GM12878 (cell line): Measurements from ENCODE around the gene ANO2. TPM values are rescaled to one million over a fixed set of nuclear protein-coding genes. Genes with fewer than 3 reads are reported as not detected.

Experiments
- ATAC-seq: fragments of 200-7000 bp; cut with Tn5 transposase; 3 replicates; pipeline ENCODE4 v1.9.1; 2020; ENCODE audit warnings: mild to moderate bottlenecking, moderate library complexity
- BruUV-seq: library from RNA; stranded (reverse); fragments of 400-500 nt; replicated peaks from 2 replicates; lab custom pipeline; 2021; lab: Mats Ljungman, UMichigan
- CTCF ChIA-PET: fragments of 300-600 bp; sonication (Branson Sonifier 250); formaldehyde crosslinking; extraction: SDS; loops from one replicate; lab custom pipeline; 2021; ENCODE audit warnings: inconsistent platforms; lab: Yijun Ruan, JAX
- POLR2A ChIA-PET: fragments of 350-600 bp; formaldehyde crosslinking; extraction: SDS; loops from one replicate; lab custom pipeline; 2021; ENCODE audit warnings: inconsistent platforms; lab: Charles Lee
- RAD21 ChIA-PET: fragments of 300-600 bp; sonication (Branson Sonifier 250); formaldehyde crosslinking; loops from one replicate; lab custom pipeline; 2023; ENCODE audit warnings: antibody characterized with exemption; ENCODE audit not compliant: unreplicated experiment; lab: Charles Lee
- SMC1A ChIA-PET: fragments of 300-600 bp; sonication (Branson Sonifier 250); formaldehyde crosslinking; loops from one replicate; lab custom pipeline; 2023; ENCODE audit not compliant: unreplicated experiment, uncharacterized antibody; lab: Charles Lee
- DNase-seq: peaks from one replicate; pipeline ENCODE4 v3.0.0-alpha.2; 2011; ENCODE audit warnings: low read depth, low spot score
- FAIRE-seq: peaks from 3 replicates; lab custom pipeline; 2011; peaks lifted over from hg19 to GRCh38; lab: Jason Lieb, UNC
- H2AFZ ChIP-seq: 2 replicates; pipeline ENCODE4 v1.6.0; 2011; ENCODE audit warnings: low read depth, low read length, control low read depth; ENCODE audit not compliant: control insufficient read depth
- H3K27ac ChIP-seq: 2 replicates; pipeline ENCODE4 v1.5.1; 2011; ENCODE audit warnings: control low read depth; ENCODE audit not compliant: control insufficient read depth, insufficient read depth
- H3K27me3 ChIP-seq, 2 experiments: replicated peaks in 1 of 2; 2 replicates each; pipeline versions ENCODE4 v1.6.0 to v1.6.1; 2011; ENCODE audit warnings: low read length in 1 of 2; ENCODE audit not compliant: control insufficient read depth in 2 of 2, insufficient read depth in 2 of 2
- H3K36me3 ChIP-seq, 2 experiments: 2 replicates each; pipeline ENCODE4 v1.5.1; 2011; ENCODE audit warnings: low read length in 1 of 2; ENCODE audit not compliant: control insufficient read depth in 2 of 2, insufficient read depth in 2 of 2
- H3K4me1 ChIP-seq: 2 replicates; pipeline ENCODE4 v1.6.1; 2011; ENCODE audit warnings: mild to moderate bottlenecking, low read length, moderate library complexity, mixed read lengths; ENCODE audit not compliant: control insufficient read depth, insufficient read depth
- H3K4me2 ChIP-seq: 2 replicates; pipeline ENCODE4 v1.6.0; 2011; ENCODE audit warnings: control low read depth; ENCODE audit not compliant: control insufficient read depth, insufficient read depth
- H3K4me3 ChIP-seq: fragments of 200-600 bp; sonication (generic); 2 replicates; pipeline ENCODE4 v1.5.1; 2016
- H3K79me2 ChIP-seq: 2 replicates; pipeline ENCODE4 v1.6.0; 2011; ENCODE audit warnings: low read length; ENCODE audit not compliant: control insufficient read depth, insufficient read depth
- H3K9ac ChIP-seq: 2 replicates; pipeline ENCODE4 v1.8.0; 2011; ENCODE audit warnings: low read length, control low read depth, mixed read lengths; ENCODE audit not compliant: control insufficient read depth, insufficient read depth
- H3K9me3 ChIP-seq: replicated peaks from 3 replicates; pipeline ENCODE4 v1.5.1; 2011; ENCODE audit warnings: mild to moderate bottlenecking, low read length; ENCODE audit not compliant: control insufficient read depth, insufficient read depth
- H4K20me1 ChIP-seq: 2 replicates; pipeline ENCODE4 v1.6.0; 2011; ENCODE audit not compliant: control insufficient read depth, insufficient read depth
- ASH2L ChIP-seq: fragments of 300-600, 200-600 bp; sonication (generic); IDR thresholded peaks from 2 replicates; pipeline ENCODE4 v1.6.1; 2017; ENCODE audit warnings: low read depth, mild to moderate bottlenecking, borderline replicate concordance
- FOXM1 ChIP-seq: IDR thresholded peaks from 2 replicates; pipeline ENCODE4 v1.6.1; 2012; ENCODE audit warnings: low read depth, mild to moderate bottlenecking, inconsistent platforms, low read length, moderate library complexity
- HCFC1 ChIP-seq: fragments of 150-350 bp; IDR thresholded peaks from 2 replicates; pipeline ENCODE4 v1.6.1; 2014; ENCODE audit warnings: low read length
- NBN ChIP-seq: fragments of 450-650 bp; IDR thresholded peaks from 2 replicates; pipeline ENCODE4 v1.6.1; 2016
- NR2C1 ChIP-seq: fragments of 450-650 bp; IDR thresholded peaks from 2 replicates; pipeline ENCODE4 v1.6.1; 2017; ENCODE audit warnings: antibody characterized with exemption, mild to moderate bottlenecking, moderate library complexity
- PAX8 ChIP-seq: fragments of 450-650 bp; IDR thresholded peaks from 2 replicates; pipeline ENCODE4 v1.6.1; 2017; ENCODE audit warnings: mild to moderate bottlenecking, moderate library complexity
- RBBP5 ChIP-seq: fragments of 200-600 bp; sonication (generic); conservative IDR thresholded peaks from 2 replicates; pipeline ENCODE4 v1.6.1; 2016
- RELA ChIP-seq: fragments of 450-650 bp; IDR thresholded peaks from 2 replicates; pipeline ENCODE4 v1.8.0; 2014; ENCODE audit warnings: borderline replicate concordance; ENCODE audit not compliant: partially characterized antibody
- SP1 ChIP-seq: IDR thresholded peaks from one replicate; pipeline ENCODE4 v1.6.1; 2011; ENCODE audit warnings: low read depth, low read length
- TCF12 ChIP-seq: IDR thresholded peaks from 2 replicates; pipeline ENCODE4 v1.6.1; 2011; ENCODE audit warnings: low read depth, mild to moderate bottlenecking, low read length
- TCF3 ChIP-seq: IDR thresholded peaks from 2 replicates; pipeline ENCODE4 v1.6.1; 2012; ENCODE audit warnings: low read depth, mild to moderate bottlenecking, low read length, borderline replicate concordance; ENCODE audit not compliant: insufficient read depth
- ZNF217 ChIP-seq: fragments of 450-650 bp; IDR thresholded peaks from 2 replicates; pipeline ENCODE4 v1.6.1; 2017; ENCODE audit warnings: antibody characterized with exemption, mild to moderate bottlenecking
- ZNF24 ChIP-seq: fragments of 450-650 bp; IDR thresholded peaks from 2 replicates; pipeline ENCODE4 v1.6.1; 2017; ENCODE audit warnings: antibody characterized with exemption, mild to moderate bottlenecking
- ZNF622 ChIP-seq: fragments of 450-650 bp; IDR thresholded peaks from 2 replicates; pipeline ENCODE4 v1.6.1; 2017; ENCODE audit warnings: mild to moderate bottlenecking, inconsistent platforms
- WGBS: methylation state at CpG from one replicate; pipeline ENCODE4 v1.1.6; 2016; ENCODE audit warnings: low lambda C conversion rate; ENCODE audit not compliant: insufficient replicate concordance, insufficient coverage; ENCODE audit errors: missing lambda C conversion rate; 5-methylcytosine and 5-hydroxymethylcytosine counted together
- in situ Hi-C: fragments of 300-500 bp; cut with MboI; formaldehyde crosslinking; loops from 9 replicates; pipeline ENCODE4 v1.14.3; 2018; ENCODE audit warnings: mixed read lengths
- intact Hi-C: fragments of 100-400 bp; cut with micrococcal nuclease; formaldehyde crosslinking; loops from one replicate; pipeline ENCODE4 v1.14.2; 2022; ENCODE audit not compliant: unreplicated experiment
- polyA plus RNA-seq, 11 experiments: library from polyadenylated mRNA; depleted of rRNA in 4 of 11; unstranded in 6 of 11; stranded (reverse) in 5 of 11; fragments of >200 nt; fragmentation: Nextera tagmentation in 4 of 11; fragmentation: Illumina TruSeq in 1 of 11; extraction: Ambion mirVana in 4 of 11; extraction: Trizol in 1 of 11; gene quantifications; 1 replicate in 1 of 11; 2 replicates in 10 of 11; pipeline versions ENCODE4 v1.2.1 to v1.2.3, GENCODE V29; 2011 to 2016; ENCODE audit warnings: inconsistent platforms in 2 of 11, missing spikeins in 2 of 11, low read depth in 1 of 11
- total RNA-seq, 4 experiments: library from RNA; depleted of rRNA in 3 of 4; stranded (reverse); fragments of >200 nt in 3 of 4; fragmentation: Illumina TruSeq in 1 of 4; extraction: Trizol in 1 of 4; gene quantifications; 2 replicates each; pipeline versions ENCODE4 v1.2.1 to v1.2.3, GENCODE V29; 2013 to 2021
- TF ChIP-seq, protein P1 (sequence below): fragments of 450-650 bp; IDR thresholded peaks from 2 replicates; pipeline ENCODE4 v1.6.1; 2017; ENCODE audit warnings: mild to moderate bottlenecking, moderate library complexity
- TF ChIP-seq, protein P2 (sequence below): fragments of 450-650 bp; IDR thresholded peaks from 2 replicates; pipeline ENCODE4 v1.6.1; 2017; ENCODE audit warnings: antibody characterized with exemption, mild to moderate bottlenecking, moderate library complexity

The ANO2 gene
- total and polyA plus RNA-seq, 10 of the 15 experiments (the other 5 are each of a cell fraction or from before 2014, with no cell fraction given): not detected

DNA sequence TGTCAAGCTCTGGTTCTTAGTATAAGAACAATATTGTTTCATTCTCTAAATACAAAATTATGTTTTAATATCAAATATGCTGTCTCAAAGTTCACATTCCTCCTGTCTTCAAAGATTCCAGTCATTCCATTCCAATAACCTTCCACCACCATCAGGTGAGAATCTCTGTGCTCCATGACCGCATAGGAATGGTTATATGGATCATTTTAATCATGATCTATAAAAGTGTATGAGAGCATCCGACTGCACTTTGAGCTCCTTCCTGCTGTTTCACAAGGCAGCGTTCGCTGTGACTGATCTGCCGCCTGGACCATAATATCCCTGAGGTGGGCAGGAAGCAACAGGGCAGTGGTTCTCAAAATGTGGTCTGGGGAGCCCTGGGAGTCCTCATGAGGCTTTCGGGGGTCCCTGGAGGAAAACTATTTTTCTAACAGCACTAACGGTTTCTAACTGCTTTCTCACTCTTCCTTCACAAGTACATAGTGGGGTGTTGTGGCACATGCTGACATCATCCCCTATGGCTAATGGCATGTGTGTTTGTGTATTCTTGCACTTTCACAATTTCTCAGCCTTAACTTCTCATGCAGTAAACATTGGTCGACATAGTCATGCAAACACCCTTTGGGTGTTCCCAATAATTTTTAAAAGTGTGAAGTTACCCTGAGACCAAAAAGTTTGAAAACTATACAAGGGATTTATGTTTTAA lies 137.4 kb downstream of the ANO2 start:
- peaks cover 0 to 3% of the 10 kb centered on the region in 2 experiments; a peak in 2 of 4 replicates for H3K27me3 ChIP-seq
- H3K4me2 ChIP-seq: no peak overlapping the region
- H4K20me1 ChIP-seq: no peaks in the 10 kb centered on the region
- BruUV-seq: no TSS peak
- no peaks in the 10 kb centered on the region for H3K9me3 ChIP-seq
- H3K4me1 ChIP-seq: no peaks in the 10 kb centered on the region
- ChIA-PET SMC1A (no interaction called here), RAD21 (no interaction called here), POLR2A (no interaction called here), CTCF (no interaction called here)
- FAIRE-seq (no peak), ATAC-seq (no peak), DNase-seq (no peak)
- H3K79me2 ChIP-seq: no peaks in the 10 kb centered on the region
- intact Hi-C loops: no loop called here
- H3K36me3 ChIP-seq: no peaks in the 10 kb centered on the region
- in situ Hi-C loops: no loop called here
- no peak overlapping the region for H2AFZ ChIP-seq
- no peak overlapping the region for H3K27ac ChIP-seq
- 9% methylated on average over 8 of the region's 8 CpGs for WGBS
- TF ChIP-seq PAX8 (no peak), RELA (no peak), NR2C1 (no peak), HCFC1 (no peak), TCF3 (no peak), NBN (no peak), TCF12 (no peak), FOXM1 (no peak), ZNF24 (no peak), ZNF217 (no peak), ZNF622 (no peak), SP1 (no peak), RBBP5 (no peak), ASH2L (no peak)
- TF ChIP-seq, protein P1, sequence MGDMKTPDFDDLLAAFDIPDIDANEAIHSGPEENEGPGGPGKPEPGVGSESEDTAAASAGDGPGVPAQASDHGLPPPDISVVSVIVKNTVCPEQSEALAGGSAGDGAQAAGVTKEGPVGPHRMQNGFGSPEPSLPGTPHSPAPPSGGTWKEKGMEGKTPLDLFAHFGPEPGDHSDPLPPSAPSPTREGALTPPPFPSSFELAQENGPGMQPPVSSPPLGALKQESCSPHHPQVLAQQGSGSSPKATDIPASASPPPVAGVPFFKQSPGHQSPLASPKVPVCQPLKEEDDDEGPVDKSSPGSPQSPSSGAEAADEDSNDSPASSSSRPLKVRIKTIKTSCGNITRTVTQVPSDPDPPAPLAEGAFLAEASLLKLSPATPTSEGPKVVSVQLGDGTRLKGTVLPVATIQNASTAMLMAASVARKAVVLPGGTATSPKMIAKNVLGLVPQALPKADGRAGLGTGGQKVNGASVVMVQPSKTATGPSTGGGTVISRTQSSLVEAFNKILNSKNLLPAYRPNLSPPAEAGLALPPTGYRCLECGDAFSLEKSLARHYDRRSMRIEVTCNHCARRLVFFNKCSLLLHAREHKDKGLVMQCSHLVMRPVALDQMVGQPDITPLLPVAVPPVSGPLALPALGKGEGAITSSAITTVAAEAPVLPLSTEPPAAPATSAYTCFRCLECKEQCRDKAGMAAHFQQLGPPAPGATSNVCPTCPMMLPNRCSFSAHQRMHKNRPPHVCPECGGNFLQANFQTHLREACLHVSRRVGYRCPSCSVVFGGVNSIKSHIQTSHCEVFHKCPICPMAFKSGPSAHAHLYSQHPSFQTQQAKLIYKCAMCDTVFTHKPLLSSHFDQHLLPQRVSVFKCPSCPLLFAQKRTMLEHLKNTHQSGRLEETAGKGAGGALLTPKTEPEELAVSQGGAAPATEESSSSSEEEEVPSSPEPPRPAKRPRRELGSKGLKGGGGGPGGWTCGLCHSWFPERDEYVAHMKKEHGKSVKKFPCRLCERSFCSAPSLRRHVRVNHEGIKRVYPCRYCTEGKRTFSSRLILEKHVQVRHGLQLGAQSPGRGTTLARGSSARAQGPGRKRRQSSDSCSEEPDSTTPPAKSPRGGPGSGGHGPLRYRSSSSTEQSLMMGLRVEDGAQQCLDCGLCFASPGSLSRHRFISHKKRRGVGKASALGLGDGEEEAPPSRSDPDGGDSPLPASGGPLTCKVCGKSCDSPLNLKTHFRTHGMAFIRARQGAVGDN: no peak
- TF ChIP-seq, protein P2, sequence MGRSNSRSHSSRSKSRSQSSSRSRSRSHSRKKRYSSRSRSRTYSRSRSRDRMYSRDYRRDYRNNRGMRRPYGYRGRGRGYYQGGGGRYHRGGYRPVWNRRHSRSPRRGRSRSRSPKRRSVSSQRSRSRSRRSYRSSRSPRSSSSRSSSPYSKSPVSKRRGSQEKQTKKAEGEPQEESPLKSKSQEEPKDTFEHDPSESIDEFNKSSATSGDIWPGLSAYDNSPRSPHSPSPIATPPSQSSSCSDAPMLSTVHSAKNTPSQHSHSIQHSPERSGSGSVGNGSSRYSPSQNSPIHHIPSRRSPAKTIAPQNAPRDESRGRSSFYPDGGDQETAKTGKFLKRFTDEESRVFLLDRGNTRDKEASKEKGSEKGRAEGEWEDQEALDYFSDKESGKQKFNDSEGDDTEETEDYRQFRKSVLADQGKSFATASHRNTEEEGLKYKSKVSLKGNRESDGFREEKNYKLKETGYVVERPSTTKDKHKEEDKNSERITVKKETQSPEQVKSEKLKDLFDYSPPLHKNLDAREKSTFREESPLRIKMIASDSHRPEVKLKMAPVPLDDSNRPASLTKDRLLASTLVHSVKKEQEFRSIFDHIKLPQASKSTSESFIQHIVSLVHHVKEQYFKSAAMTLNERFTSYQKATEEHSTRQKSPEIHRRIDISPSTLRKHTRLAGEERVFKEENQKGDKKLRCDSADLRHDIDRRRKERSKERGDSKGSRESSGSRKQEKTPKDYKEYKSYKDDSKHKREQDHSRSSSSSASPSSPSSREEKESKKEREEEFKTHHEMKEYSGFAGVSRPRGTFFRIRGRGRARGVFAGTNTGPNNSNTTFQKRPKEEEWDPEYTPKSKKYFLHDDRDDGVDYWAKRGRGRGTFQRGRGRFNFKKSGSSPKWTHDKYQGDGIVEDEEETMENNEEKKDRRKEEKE: no peak
- H3K9ac ChIP-seq: no peak overlapping the region
- no peak overlapping the region for H3K4me3 ChIP-seq
